Glomerular visceral epithelial cell (primary cell): ENCODE data around the gene NR1I2.

Experiments
- DNase-seq: peaks from one replicate; pipeline ENCODE4 v3.0.0-alpha.2; 2016; ENCODE audit errors: extremely low spot score

Gene NR1I2

GRCh38 chr3:119779731-119780383, 2.0 kb upstream of the NR1I2 start:
- no peak for DNase-seq

- no peak for DNase-seq
Measured at GRCh38 chr3:119782460-119782859, 559 bp downstream of the NR1I2 start.

GRCh38 chr3:119783255-119783654, 1.4 kb downstream of the NR1I2 start:
- no peak for DNase-seq

- no peak for DNase-seq
Measured at GRCh38 chr3:119783883-119784282, 2.0 kb downstream of the NR1I2 start.

- no peak for DNase-seq
Measured at GRCh38 chr3:119786409-119786808, 4.5 kb downstream of the NR1I2 start.

- DNase-seq, result no peak
Measured at GRCh38 chr3:119790369-119790768, 8.5 kb downstream of the NR1I2 start.

GRCh38 chr3:119792270-119792669, 10.4 kb downstream of the NR1I2 start:
- no peak for DNase-seq

- no peak for DNase-seq
Measured at GRCh38 chr3:119794401-119794800, 12.5 kb downstream of the NR1I2 start.

GRCh38 chr3:119794971-119795612, 13.2 kb downstream of the NR1I2 start:
- peak; percentile 9 for DNase-seq

GRCh38 chr3:119795849-119796248, 13.9 kb downstream of the NR1I2 start:
- DNase-seq, result no peak

GRCh38 chr3:119796368-119796767, 14.5 kb downstream of the NR1I2 start:
- DNase-seq, result no peak

- DNase-seq, result no peak
Measured at GRCh38 chr3:119796785-119797184, 14.9 kb downstream of the NR1I2 start.

- no peak for DNase-seq
Measured at GRCh38 chr3:119800844-119801243, 18.9 kb downstream of the NR1I2 start.

GRCh38 chr3:119808244-119808643, 26.3 kb downstream of the NR1I2 start:
- no peak for DNase-seq

GRCh38 chr3:119808843-119809242, 26.9 kb downstream of the NR1I2 start:
- no peak for DNase-seq

- DNase-seq, result no peak
Measured at GRCh38 chr3:119809249-119810017, 27.5 kb downstream of the NR1I2 start.

- no peak for DNase-seq
Measured at GRCh38 chr3:119810018-119810435, 28.1 kb downstream of the NR1I2 start.

GRCh38 chr3:119812491-119813058, 30.7 kb downstream of the NR1I2 start:
- no peak for DNase-seq

GRCh38 chr3:119815716-119816115, 33.8 kb downstream of the NR1I2 start:
- DNase-seq, result no peak

GRCh38 chr3:119817071-119817470, 35.2 kb downstream of the NR1I2 start:
- no peak for DNase-seq

GRCh38 chr3:119817583-119818363, 35.9 kb downstream of the NR1I2 start:
- DNase-seq, result no peak

- no peak for DNase-seq
Measured at GRCh38 chr3:119818937-119819336, 37.0 kb downstream of the NR1I2 start.
